Measurements from ENCODE around the gene ISM1.

ISM1 gene

DNA sequence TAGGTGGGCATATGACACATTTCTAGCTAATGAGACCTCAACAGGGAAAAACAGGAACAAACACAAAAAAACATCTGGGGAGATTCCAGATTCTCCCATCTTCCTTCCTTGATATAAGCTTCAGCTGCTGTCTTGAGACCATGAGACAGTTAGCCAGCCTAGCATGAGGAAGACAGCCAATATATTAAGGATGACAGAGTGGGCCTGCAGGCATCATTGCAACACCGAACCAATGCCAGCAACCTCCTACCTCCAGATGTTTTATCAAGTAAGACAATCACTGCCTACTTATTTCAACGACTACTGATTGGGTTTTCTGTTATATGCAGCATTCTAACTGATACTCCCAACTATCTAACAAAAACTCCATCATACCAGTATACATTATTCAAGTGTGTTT is 119.0 kb downstream of the ISM1 start:
- in situ Hi-C loops (cut with MboI; ENCODE audit: low sequenced_read_pairs) = no loop called here

GRCh38 chr20:13341737-13342393 is 120.8 kb downstream of the ISM1 start:
- in situ Hi-C loops (cut with MboI; ENCODE audit: low sequenced_read_pairs) = no loop called here

DNA sequence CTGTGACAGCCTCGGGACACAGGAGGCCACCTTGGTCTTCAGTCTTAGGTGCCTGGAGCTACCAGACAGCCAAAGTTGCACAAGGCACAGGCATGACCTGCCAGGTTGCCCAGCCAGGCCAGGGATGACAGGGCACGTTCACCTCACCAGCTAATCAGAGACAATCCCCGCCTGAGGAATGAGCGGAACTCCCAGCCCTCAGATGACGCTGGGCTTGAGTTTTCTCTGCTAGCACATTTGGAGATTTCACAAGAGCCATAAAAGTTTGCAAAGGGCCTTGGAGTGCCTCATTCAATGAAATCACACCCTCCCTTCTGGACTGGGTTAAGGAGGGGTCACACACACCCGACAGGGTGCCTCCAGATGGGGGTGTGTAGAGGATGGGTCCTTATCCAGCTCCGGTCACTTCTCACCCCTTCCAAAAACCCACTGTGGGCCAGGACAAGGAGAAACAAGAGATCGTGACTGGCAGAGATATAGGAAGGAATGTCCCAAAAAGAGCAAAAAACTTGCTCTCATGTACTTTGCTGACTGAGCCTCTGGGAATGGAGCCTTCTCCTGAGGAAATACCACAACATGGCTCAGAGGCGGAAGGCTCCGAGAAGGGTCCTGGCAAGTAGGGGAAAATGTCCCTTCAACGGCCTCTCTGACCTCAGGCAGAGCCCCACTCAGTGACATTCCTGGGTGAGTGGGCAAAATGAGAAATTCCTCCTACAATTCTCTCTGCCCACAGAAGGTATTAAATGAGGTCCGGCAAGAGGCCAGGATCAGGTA is 121.6 kb downstream of the ISM1 start:
- in situ Hi-C loops (cut with MboI; ENCODE audit: low sequenced_read_pairs) = no loop called here

DNA sequence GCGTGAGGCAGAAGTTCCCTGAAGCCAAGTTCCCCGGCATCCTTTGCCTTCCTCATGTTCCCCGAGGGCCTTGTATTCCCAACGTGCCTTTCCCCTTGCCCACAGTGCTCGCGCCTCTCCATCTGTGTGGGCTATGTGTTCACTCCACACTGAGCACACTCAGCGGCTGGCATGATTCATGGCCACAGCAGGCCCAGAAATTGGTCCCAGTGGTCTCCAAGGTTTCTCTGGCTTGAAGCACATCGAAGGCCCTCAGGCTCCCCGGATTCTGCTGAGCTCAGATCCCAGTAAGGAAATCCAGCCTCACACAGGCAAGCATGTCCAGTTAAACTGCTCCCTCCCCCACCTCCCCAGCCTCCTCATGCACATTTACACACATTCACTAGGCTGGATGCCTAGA is 123.6 kb downstream of the ISM1 start:
- in situ Hi-C loops (cut with MboI; ENCODE audit: low sequenced_read_pairs) = no loop called here

GRCh38 chr20:13348311-13349234 is 127.5 kb downstream of the ISM1 start:
- in situ Hi-C loops (cut with MboI; ENCODE audit: low sequenced_read_pairs) = no loop called here

GRCh38 chr20:13349235-13349604 is 128.1 kb downstream of the ISM1 start:
- in situ Hi-C loops (cut with MboI; ENCODE audit: low sequenced_read_pairs) = no loop called here

Measured in hTERT RPE-1 (cell line).